ENCODE data around the gene HIVEP3.

Gene HIVEP3

DNA sequence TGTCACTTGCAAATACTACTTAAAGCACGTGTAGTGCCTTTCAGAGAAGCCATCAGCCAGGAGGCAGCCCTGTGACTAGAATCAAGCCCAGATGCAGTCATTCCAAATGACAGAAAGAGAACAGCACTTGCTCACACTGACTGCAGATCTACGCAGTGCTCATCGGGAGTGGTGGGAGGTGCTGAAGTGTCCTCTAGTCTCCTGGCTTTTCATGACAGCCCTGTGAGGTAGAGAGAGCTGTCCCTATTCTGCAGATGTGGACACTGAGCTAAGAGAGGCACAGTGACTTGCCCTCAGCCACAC, 371.9 kb downstream of the HIVEP3 start:
- Histone ChIP-seq H3K4me1 (ENCODE audit: control insufficient read depth, insufficient read depth, low read length) (peaks cover 6% of the 10 kb centered on the region), H3K27me3 (ENCODE audit: control insufficient read depth in 1 of 2, insufficient read depth in 2 of 2, low read length in 2 of 2) (no peaks in the 10 kb centered on the region), H3K27ac (ENCODE audit: low read length) (no peak overlapping the region), H3K9ac (ENCODE audit: low read length in 2 of 2) (no peak overlapping the region), H3K36me3 (ENCODE audit: control insufficient read depth in 2 of 2, insufficient read depth in 2 of 2, low read length in 2 of 2) (peaks cover 0 to 2% of the 10 kb centered on the region in 2 donors), H3K9me3 (ENCODE audit: control insufficient read depth in 2 of 2, low read length in 2 of 2) (no peaks in the 10 kb centered on the region), H3K4me3 (ENCODE audit: low read length in 2 of 2) (no peak overlapping the region)

DNA sequence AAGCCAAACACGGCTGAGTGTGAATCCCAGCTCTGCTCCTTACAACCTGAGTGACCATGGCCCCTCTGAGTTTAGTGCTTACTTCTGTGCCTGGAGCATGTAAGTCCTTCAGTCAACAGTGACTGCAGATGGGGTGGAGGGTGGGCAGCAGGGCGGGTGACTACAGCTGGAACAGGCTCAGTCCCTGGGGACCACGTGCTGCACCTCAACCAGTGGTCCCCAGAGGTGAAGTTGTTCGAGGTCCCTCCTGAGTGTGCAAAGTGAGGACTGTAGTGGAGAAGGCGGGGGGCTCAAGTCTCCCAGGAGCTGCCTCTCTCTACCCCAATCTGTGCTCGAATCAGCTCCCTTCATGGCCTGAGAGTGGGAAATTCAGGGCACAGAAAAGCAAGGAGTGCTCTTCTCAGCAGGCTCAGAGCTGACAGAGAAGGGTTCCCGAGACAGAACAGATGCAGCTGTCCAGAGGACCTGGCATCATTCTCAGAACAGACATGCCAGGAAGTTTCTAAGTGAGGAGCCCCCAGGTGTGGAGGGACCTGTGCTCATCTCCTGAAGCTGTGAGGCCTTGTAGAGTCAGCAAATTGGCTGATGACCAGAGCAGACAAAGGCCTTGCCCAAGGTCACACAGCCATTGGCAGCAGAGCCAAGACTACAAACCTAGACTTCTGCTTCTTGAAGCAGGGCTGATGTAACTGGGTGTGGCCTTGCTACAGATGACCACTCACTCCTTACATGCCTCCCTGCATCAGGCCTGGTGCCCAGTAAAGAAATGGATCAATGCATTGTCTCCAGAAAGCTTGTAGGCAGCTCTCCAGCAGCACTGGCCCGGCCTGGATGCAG, 372.5 kb downstream of the HIVEP3 start:
- H3K9me3 ChIP-seq (ENCODE audit: control insufficient read depth in 2 of 2, low read length in 2 of 2), result no peaks in the 10 kb centered on the region
- no peak overlapping the region for H3K27ac ChIP-seq (ENCODE audit: low read length)
- no peaks in the 10 kb centered on the region for H3K27me3 ChIP-seq (ENCODE audit: control insufficient read depth in 1 of 2, insufficient read depth in 2 of 2, low read length in 2 of 2)
- H3K4me3 ChIP-seq (ENCODE audit: low read length in 2 of 2), result no peak overlapping the region
- H3K36me3 ChIP-seq (ENCODE audit: control insufficient read depth in 2 of 2, insufficient read depth in 2 of 2, low read length in 2 of 2), result peaks cover 0 to 2% of the 10 kb centered on the region in 2 donors
- H3K9ac ChIP-seq (ENCODE audit: low read length in 2 of 2), result no peak overlapping the region
- H3K4me1 ChIP-seq (ENCODE audit: control insufficient read depth, insufficient read depth, low read length), result peaks cover 6% of the 10 kb centered on the region

DNA sequence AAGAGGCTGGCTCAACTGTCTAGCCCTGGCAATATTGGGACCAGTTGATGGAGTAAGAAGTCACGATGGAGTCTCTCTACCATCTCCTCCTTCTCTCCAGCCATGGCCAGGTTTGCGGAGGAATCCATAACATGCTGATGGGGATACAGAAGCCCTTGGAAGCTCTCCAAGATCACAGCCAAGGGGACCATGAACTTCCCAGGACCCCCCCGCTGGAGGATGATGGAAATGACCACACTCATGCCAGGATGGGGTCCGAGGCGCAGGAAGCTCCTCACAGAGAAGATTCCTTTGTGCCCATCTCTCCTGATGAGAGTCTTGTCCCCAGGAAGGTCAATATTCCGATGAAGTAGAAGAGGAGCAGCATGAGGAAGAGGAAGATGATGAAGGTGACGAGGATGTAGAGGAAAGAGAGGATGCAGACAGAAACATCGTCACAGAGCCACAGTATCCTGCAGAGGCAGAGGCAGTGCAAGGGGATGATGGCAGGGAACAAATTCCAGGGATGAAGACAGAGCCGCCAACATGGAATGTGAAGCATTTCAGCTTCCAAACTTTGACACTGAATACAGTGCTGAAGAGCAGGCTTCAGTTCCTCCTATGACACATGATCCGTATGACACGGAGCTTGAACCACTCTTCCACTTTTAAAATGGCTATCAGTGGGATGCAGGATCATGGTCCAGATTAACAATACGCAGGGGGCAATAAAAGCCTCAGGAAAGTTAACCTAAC, 376.4 kb downstream of the HIVEP3 start:
- no peak overlapping the region for H3K9ac ChIP-seq (ENCODE audit: low read length in 2 of 2)
- peaks cover 17% of the 10 kb centered on the region for H3K4me1 ChIP-seq (ENCODE audit: control insufficient read depth, insufficient read depth, low read length)
- peaks cover 0 to 2% of the 10 kb centered on the region in 2 donors for H3K36me3 ChIP-seq (ENCODE audit: control insufficient read depth in 2 of 2, insufficient read depth in 2 of 2, low read length in 2 of 2)
- no peaks in the 10 kb centered on the region for H3K27me3 ChIP-seq (ENCODE audit: control insufficient read depth in 1 of 2, insufficient read depth in 2 of 2, low read length in 2 of 2)
- H3K9me3 ChIP-seq (ENCODE audit: control insufficient read depth in 2 of 2, low read length in 2 of 2), result no peaks in the 10 kb centered on the region
- H3K27ac ChIP-seq (ENCODE audit: low read length), result no peak overlapping the region
- H3K4me3 ChIP-seq (ENCODE audit: low read length in 2 of 2), result no peak overlapping the region

DNA sequence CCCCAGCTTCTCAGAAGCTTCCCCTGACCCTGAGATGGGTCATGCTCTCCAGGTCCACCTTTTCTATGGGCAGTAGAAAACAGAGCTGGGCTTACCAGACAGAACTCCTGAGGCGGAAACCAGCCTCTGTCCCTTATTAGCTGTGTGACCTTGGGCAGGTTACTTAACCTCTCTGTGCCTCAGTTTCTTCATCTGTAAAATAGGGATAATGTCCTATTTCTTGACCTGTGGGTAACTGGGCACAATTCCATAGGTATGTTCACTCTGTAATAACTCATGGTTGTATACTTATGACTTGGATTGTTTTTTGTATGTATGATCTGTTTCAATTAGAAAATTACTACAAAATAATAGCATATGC, 377.1 kb downstream of the HIVEP3 start:
- Histone ChIP-seq H3K4me3 (ENCODE audit: low read length in 2 of 2) (no peak overlapping the region), H3K27me3 (ENCODE audit: control insufficient read depth in 1 of 2, insufficient read depth in 2 of 2, low read length in 2 of 2) (no peaks in the 10 kb centered on the region), H3K27ac (ENCODE audit: low read length) (no peak overlapping the region), H3K4me1 (ENCODE audit: control insufficient read depth, insufficient read depth, low read length) (peaks cover 23% of the 10 kb centered on the region), H3K9me3 (ENCODE audit: control insufficient read depth in 2 of 2, low read length in 2 of 2) (no peaks in the 10 kb centered on the region), H3K36me3 (ENCODE audit: control insufficient read depth in 2 of 2, insufficient read depth in 2 of 2, low read length in 2 of 2) (peaks cover 0 to 2% of the 10 kb centered on the region in 2 donors), H3K9ac (ENCODE audit: low read length in 2 of 2) (no peak overlapping the region)

DNA sequence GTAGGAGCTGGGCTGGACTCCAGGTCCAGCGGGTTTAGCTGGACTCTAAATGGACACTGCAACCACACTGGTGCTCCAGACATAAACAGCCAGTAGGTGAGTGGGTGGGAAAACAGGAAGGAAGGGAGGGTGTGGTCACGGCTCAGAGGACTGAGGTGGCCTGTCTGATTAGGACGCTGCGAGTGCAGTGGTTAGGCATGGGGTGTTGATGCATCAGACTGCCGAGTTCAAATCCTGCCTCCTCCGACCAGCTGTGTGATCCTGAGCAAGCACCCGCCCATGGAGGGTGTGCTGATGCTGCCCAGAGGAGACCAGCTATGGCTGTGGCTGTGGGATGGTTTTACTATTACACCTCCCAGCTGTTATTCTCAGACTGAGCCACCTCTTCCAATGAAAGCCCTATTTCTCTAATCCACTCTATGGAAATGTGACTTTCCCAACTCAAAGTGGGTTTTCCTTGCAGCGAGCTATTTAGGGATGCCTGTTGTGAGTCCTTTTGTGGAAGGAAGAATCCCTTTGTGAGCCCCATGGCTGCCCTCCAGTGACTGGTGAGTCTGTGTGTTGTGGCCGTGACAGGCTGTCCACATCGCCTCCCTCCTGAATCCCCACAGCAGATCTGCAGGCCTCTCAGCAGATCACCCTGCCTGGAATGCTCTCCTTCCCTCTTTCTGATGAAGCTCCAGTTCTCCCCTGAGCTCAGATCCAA, 377.7 kb downstream of the HIVEP3 start:
- Histone ChIP-seq H3K9ac (ENCODE audit: low read length in 2 of 2) (no peak overlapping the region), H3K36me3 (ENCODE audit: control insufficient read depth in 2 of 2, insufficient read depth in 2 of 2, low read length in 2 of 2) (peaks cover 0 to 2% of the 10 kb centered on the region in 2 donors), H3K27me3 (ENCODE audit: control insufficient read depth in 1 of 2, insufficient read depth in 2 of 2, low read length in 2 of 2) (no peaks in the 10 kb centered on the region), H3K27ac (ENCODE audit: low read length) (no peak overlapping the region), H3K9me3 (ENCODE audit: control insufficient read depth in 2 of 2, low read length in 2 of 2) (no peaks in the 10 kb centered on the region), H3K4me1 (ENCODE audit: control insufficient read depth, insufficient read depth, low read length) (peaks cover 23% of the 10 kb centered on the region), H3K4me3 (ENCODE audit: low read length in 2 of 2) (no peak overlapping the region)

DNA sequence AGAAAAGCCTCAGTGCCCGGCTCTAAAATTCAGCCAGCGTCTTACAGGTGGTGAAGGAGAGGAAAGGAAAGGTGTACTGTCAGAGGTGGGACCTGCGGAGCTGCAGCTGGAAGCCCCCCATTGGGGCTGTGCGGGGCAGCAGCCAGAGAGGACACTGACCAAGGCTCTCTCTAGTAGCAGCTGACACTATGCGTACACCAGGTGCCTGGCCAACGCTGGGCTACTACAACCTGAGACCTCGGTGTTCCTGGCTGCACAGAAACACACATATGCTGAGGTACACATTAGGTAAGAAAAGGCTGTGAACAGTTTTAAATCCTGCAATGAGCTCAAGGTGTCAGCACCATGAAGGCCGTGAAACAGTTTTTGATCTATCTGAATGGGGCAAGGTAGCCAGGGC, 378.7 kb downstream of the HIVEP3 start:
- H3K4me3 ChIP-seq (ENCODE audit: low read length in 2 of 2), result no peak overlapping the region
- no peaks in the 10 kb centered on the region for H3K27me3 ChIP-seq (ENCODE audit: control insufficient read depth in 1 of 2, insufficient read depth in 2 of 2, low read length in 2 of 2)
- no peaks in the 10 kb centered on the region for H3K9me3 ChIP-seq (ENCODE audit: control insufficient read depth in 2 of 2, low read length in 2 of 2)
- H3K36me3 ChIP-seq (ENCODE audit: control insufficient read depth in 2 of 2, insufficient read depth in 2 of 2, low read length in 2 of 2), result peaks cover 0 to 2% of the 10 kb centered on the region in 2 donors
- H3K9ac ChIP-seq (ENCODE audit: low read length in 2 of 2), result no peak overlapping the region
- no peak overlapping the region for H3K27ac ChIP-seq (ENCODE audit: low read length)
- peaks cover 23% of the 10 kb centered on the region for H3K4me1 ChIP-seq (ENCODE audit: control insufficient read depth, insufficient read depth, low read length)

DNA sequence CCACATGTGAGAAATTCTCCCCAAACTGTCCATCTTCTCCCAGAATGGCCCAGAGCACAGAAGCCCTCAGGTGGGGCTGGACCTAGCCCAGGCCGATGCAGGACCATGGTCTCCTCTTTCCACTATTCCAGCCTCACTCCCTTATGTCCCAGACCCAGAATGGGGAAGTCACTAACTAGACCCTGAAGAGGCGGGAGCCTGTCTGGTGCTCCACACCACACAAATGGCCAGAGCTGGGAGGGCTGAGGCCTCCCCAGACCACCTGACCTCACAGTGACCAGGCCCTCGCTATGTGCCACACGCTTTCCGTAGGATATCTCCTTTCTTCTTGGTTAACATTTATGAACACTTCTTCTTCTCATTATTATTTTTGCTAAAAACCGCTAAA, 379.3 kb downstream of the HIVEP3 start:
- Histone ChIP-seq H3K27me3 (ENCODE audit: control insufficient read depth in 1 of 2, insufficient read depth in 2 of 2, low read length in 2 of 2) (no peaks in the 10 kb centered on the region), H3K9ac (ENCODE audit: low read length in 2 of 2) (no peak overlapping the region), H3K4me1 (ENCODE audit: control insufficient read depth, insufficient read depth, low read length) (peaks cover 23% of the 10 kb centered on the region), H3K9me3 (ENCODE audit: control insufficient read depth in 2 of 2, low read length in 2 of 2) (no peaks in the 10 kb centered on the region), H3K4me3 (ENCODE audit: low read length in 2 of 2) (no peak overlapping the region), H3K27ac (ENCODE audit: low read length) (no peak overlapping the region), H3K36me3 (ENCODE audit: control insufficient read depth in 2 of 2, insufficient read depth in 2 of 2, low read length in 2 of 2) (peaks cover 0 to 2% of the 10 kb centered on the region in 2 donors)

DNA sequence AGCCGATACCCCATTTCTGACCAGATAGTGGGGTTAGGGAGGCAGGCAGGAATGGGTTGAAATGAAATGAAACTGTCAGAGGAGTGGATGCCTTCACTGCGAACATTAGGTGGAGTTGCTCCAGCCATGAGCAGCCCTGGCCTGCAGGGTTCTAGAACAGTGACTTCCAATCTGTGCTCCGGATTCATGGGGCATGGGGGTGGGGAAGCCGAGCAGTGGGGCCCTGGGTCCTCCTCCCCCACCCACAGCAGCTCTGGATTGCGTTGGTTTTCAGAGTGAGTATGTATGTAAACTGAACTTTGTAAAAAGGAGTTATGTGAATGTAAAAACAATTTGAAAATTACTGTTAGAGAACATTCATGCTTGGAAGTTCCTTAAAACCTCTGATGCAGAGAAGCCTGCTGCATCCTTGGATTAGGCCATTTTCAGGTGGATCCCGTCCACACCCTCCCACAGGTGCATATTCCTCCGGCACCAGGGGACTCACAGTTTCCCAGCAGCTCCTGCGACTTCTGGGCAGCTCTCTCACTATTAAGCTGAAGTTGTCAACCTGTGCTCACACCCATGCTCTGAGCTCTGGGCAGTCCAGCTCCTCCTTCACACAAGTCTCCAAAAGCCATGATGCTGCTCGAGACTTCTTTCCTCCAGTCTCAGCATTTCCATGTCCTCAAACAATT, 379.8 kb downstream of the HIVEP3 start:
- H3K4me3 ChIP-seq (ENCODE audit: low read length in 2 of 2), result no peak overlapping the region
- H3K27me3 ChIP-seq (ENCODE audit: control insufficient read depth in 1 of 2, insufficient read depth in 2 of 2, low read length in 2 of 2), result no peaks in the 10 kb centered on the region
- H3K36me3 ChIP-seq (ENCODE audit: control insufficient read depth in 2 of 2, insufficient read depth in 2 of 2, low read length in 2 of 2), result peaks cover 0 to 2% of the 10 kb centered on the region in 2 donors
- H3K27ac ChIP-seq (ENCODE audit: low read length), result no peak overlapping the region
- no peaks in the 10 kb centered on the region for H3K9me3 ChIP-seq (ENCODE audit: control insufficient read depth in 2 of 2, low read length in 2 of 2)
- H3K9ac ChIP-seq (ENCODE audit: low read length in 2 of 2), result no peak overlapping the region
- peaks cover 23% of the 10 kb centered on the region for H3K4me1 ChIP-seq (ENCODE audit: control insufficient read depth, insufficient read depth, low read length)

DNA sequence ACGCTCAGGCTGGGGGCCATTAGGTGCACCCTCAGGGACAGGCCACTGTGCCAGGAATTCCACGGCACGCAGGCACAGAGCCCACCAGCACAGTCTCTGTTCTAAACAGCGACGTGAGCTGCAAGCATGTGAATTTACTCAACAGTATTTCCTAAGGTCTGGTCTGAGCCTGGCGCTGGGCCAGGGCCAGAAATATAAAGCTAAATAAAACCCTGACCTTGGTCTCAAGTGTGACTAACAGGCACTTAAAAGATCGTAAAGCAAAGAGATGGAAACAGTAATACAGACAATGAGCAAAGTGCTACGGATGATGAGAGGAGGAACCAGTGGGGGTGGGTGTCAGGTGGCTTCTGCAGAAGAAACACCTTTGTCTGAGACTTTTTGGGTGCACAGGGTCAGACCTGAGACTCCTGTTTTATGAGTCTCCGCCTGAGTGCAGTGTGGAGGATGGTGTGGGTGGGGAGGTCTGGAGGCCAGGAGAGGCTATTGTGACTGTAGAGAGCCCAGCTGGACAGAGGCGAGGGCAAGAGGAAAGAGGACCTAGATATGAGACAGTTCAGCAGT, 380.9 kb downstream of the HIVEP3 start:
- Histone ChIP-seq H3K27ac (ENCODE audit: low read length) (no peak overlapping the region), H3K36me3 (ENCODE audit: control insufficient read depth in 2 of 2, insufficient read depth in 2 of 2, low read length in 2 of 2) (no peaks in the 10 kb centered on the region), H3K4me3 (ENCODE audit: low read length in 2 of 2) (no peak overlapping the region), H3K9ac (ENCODE audit: low read length in 2 of 2) (no peak overlapping the region), H3K9me3 (ENCODE audit: control insufficient read depth in 2 of 2, low read length in 2 of 2) (no peaks in the 10 kb centered on the region), H3K27me3 (ENCODE audit: control insufficient read depth in 1 of 2, insufficient read depth in 2 of 2, low read length in 2 of 2) (no peaks in the 10 kb centered on the region), H3K4me1 (ENCODE audit: control insufficient read depth, insufficient read depth, low read length) (peaks cover 23% of the 10 kb centered on the region)

DNA sequence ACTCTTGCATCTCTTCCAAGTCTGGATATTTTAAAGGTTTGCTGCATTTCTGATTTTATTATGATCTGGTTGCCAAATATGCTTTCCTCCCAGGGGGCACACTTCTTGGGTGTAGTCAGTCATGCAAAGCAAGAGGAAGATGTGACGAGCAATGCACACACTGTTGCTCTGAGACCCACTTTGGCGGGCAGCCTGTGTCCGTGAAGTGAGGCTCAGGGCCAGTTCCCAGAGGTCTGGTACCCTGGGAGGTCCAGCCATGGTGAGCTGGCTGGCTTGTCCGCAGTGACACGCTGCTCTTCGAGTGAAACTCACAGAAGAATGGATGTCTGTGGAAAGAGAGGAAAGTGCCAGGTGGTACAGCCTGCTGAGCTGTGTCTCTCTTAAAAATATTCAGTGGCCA, 381.5 kb downstream of the HIVEP3 start:
- Histone ChIP-seq H3K36me3 (ENCODE audit: control insufficient read depth in 2 of 2, insufficient read depth in 2 of 2, low read length in 2 of 2) (no peaks in the 10 kb centered on the region), H3K9me3 (ENCODE audit: control insufficient read depth in 2 of 2, low read length in 2 of 2) (no peaks in the 10 kb centered on the region), H3K27ac (ENCODE audit: low read length) (no peak overlapping the region), H3K4me3 (ENCODE audit: low read length in 2 of 2) (no peak overlapping the region), H3K4me1 (ENCODE audit: control insufficient read depth, insufficient read depth, low read length) (peaks cover 23% of the 10 kb centered on the region), H3K9ac (ENCODE audit: low read length in 2 of 2) (no peak overlapping the region), H3K27me3 (ENCODE audit: control insufficient read depth in 1 of 2, insufficient read depth in 2 of 2, low read length in 2 of 2) (no peaks in the 10 kb centered on the region)

All from stomach smooth muscle (tissue), 2 donors.